SK-N-SH (cell line): ENCODE measurements around the gene PRND.

Source experiments
- CTCF ChIP-seq: fragments of 200-600 bp; sonication (generic); IDR thresholded peaks from 2 replicates; pipeline ENCODE4 v1.6.1; 2017; ENCODE audit warnings: antibody characterized with exemption, mild to moderate bottlenecking, moderate library complexity
- EZH2phosphoT487 ChIP-seq: fragments of 200-600 bp; sonication (generic); IDR thresholded peaks from 2 replicates; pipeline ENCODE4 v1.6.1; 2017; ENCODE audit warnings: low read depth, mixed run types, mild to moderate bottlenecking, antibody characterized with exemption, moderate library complexity, borderline replicate concordance
- FOXM1 ChIP-seq: IDR thresholded peaks from 2 replicates; pipeline ENCODE4 v1.4.0; 2012; ENCODE audit warnings: low read depth, mild to moderate bottlenecking
- NRF1 ChIP-seq: IDR thresholded peaks from 2 replicates; pipeline ENCODE4 v1.6.1; 2012; ENCODE audit warnings: low read depth, mild to moderate bottlenecking, low read length
- POLR2AphosphoS5 ChIP-seq: IDR thresholded peaks from 2 replicates; pipeline ENCODE4 v1.6.1; 2012; ENCODE audit warnings: low read depth, low read length
- RAD21 ChIP-seq: IDR thresholded peaks from 2 replicates; pipeline ENCODE4 v1.6.1; 2012; ENCODE audit warnings: mild to moderate bottlenecking, low read length
- REST ChIP-seq: IDR thresholded peaks from 2 replicates; pipeline ENCODE4 v1.6.1; 2012; ENCODE audit warnings: mild to moderate bottlenecking, low read depth, low read length, moderate library complexity
- TAF1 ChIP-seq: IDR thresholded peaks from 2 replicates; pipeline ENCODE4 v1.6.1; 2012; ENCODE audit warnings: low read depth, mild to moderate bottlenecking, low read length, moderate library complexity, borderline replicate concordance
- YY1 ChIP-seq: IDR thresholded peaks from 2 replicates; pipeline ENCODE4 v1.4.0; 2012; ENCODE audit warnings: low read depth, mild to moderate bottlenecking
- TF ChIP-seq, protein P1 (sequence below): IDR thresholded peaks from 2 replicates; pipeline ENCODE4 v1.4.0; 2012; ENCODE audit warnings: low read depth

GRCh38 chr20:4673371-4674001, 48.2 kb upstream of the PRND start:
- TF ChIP-seq CTCF (no peak), FOXM1 (no peak), POLR2AphosphoS5 (no peak), EZH2phosphoT487 (no peak), RAD21 (no peak), REST (no peak), NRF1 (no peak), YY1 (no peak), TAF1 (no peak)
- TF ChIP-seq, protein P1, sequence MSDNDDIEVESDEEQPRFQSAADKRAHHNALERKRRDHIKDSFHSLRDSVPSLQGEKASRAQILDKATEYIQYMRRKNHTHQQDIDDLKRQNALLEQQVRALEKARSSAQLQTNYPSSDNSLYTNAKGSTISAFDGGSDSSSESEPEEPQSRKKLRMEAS: no peak
